Ishikawa (cell line): ENCODE measurements around the gene PTCD1.

ENCODE experiments used
- CEBPB ChIP-seq: IDR thresholded peaks from 2 replicates; pipeline ENCODE4 v1.6.1; 2012
- CREB1 ChIP-seq: IDR thresholded peaks from 2 replicates; pipeline ENCODE4 v1.6.1; 2012; ENCODE audit warnings: low read depth
- EGR1 ChIP-seq: IDR thresholded peaks from 2 replicates; pipeline ENCODE4 v1.6.1; 2012
- EP300 ChIP-seq: IDR thresholded peaks from 2 replicates; pipeline ENCODE4 v1.6.1; 2012; ENCODE audit warnings: borderline replicate concordance
- FOXM1 ChIP-seq: IDR thresholded peaks from 2 replicates; pipeline ENCODE4 v1.6.1; 2012; ENCODE audit warnings: low read depth, borderline replicate concordance
- MAX ChIP-seq: IDR thresholded peaks from 2 replicates; pipeline ENCODE4 v1.6.1; 2012
- NFIC ChIP-seq: IDR thresholded peaks from 2 replicates; pipeline ENCODE4 v1.6.1; 2012
- RAD21 ChIP-seq: IDR thresholded peaks from 2 replicates; pipeline ENCODE4 v1.6.1; 2012; ENCODE audit warnings: low read depth
- REST ChIP-seq: IDR thresholded peaks from 2 replicates; pipeline ENCODE4 v1.6.1; 2012; ENCODE audit warnings: low read depth, mild to moderate bottlenecking
- TAF1 ChIP-seq: IDR thresholded peaks from 2 replicates; pipeline ENCODE4 v1.6.1; 2012; ENCODE audit warnings: low read depth, mild to moderate bottlenecking
- TCF12 ChIP-seq: IDR thresholded peaks from 2 replicates; pipeline ENCODE4 v1.6.1; 2012; ENCODE audit warnings: low read depth
- TEAD4 ChIP-seq: IDR thresholded peaks from 2 replicates; pipeline ENCODE4 v1.6.1; 2012
- USF1 ChIP-seq: IDR thresholded peaks from 2 replicates; pipeline ENCODE4 v1.6.1; 2012
- YY1 ChIP-seq: IDR thresholded peaks from 2 replicates; pipeline ENCODE4 v1.6.1; 2012; ENCODE audit warnings: low read depth
- ZBTB7A ChIP-seq: IDR thresholded peaks from 2 replicates; pipeline ENCODE4 v1.6.1; 2012; ENCODE audit warnings: low read depth

Gene PTCD1

GRCh38 chr7:99404235-99404976 is 34.2 kb downstream of the PTCD1 start:
- TF ChIP-seq TCF12 (no peak), CEBPB (no peak), EGR1 (no peak), REST (no peak), ZBTB7A (no peak), TAF1 (no peak), USF1 (no peak), CREB1 (no peak), TEAD4 (no peak)

- no peak for TF ChIP-seq TEAD4
Measured at GRCh38 chr7:99403764-99404163, 34.8 kb downstream of the PTCD1 start.

- TF ChIP-seq TEAD4 (no peak), FOXM1 (no peak), TAF1 (no peak), CREB1 (no peak), CEBPB (no peak), USF1 (no peak), NFIC (no peak), RAD21 (no peak), YY1 (no peak), MAX (no peak), ZBTB7A (no peak), REST (no peak), EP300 (no peak), TCF12 (no peak), EGR1 (no peak)
Measured at GRCh38 chr7:99402854-99403253, 35.7 kb downstream of the PTCD1 start.

GRCh38 chr7:99399597-99399996 is 39.0 kb downstream of the PTCD1 start:
- TF ChIP-seq TEAD4 (no peak), YY1 (no peak), RAD21 (no peak), NFIC (no peak), TAF1 (no peak), REST (no peak), CREB1 (no peak), FOXM1 (no peak), MAX (no peak), EGR1 (no peak), USF1 (no peak), EP300 (no peak), ZBTB7A (no peak), CEBPB (no peak), TCF12 (no peak)
